WTC11 (cell line): ENCODE results near the gene KIF20B. TPM values are rescaled to one million over a fixed set of nuclear protein-coding genes. Genes with fewer than 3 reads are reported as not detected.

ENCODE experiments used
- ATAC-seq: fragments of 200-7000 bp; cut with Tn5 transposase; 2 replicates; pipeline ENCODE4 v1.10.0; 2021; ENCODE audit warnings: mild to moderate bottlenecking, moderate library complexity
- CTCF ChIA-PET: fragments of 300-600 bp; sonication (Branson Sonifier 250); formaldehyde crosslinking; loops from one replicate; lab custom pipeline; 2021; ENCODE audit warnings: antibody characterized with exemption; lab: Charles Lee
- POLR2A ChIA-PET: fragments of 350-600 bp; sonication (Branson Sonifier 250); formaldehyde crosslinking; loops from one replicate; lab custom pipeline; 2021; ENCODE audit warnings: antibody characterized with exemption; lab: Charles Lee
- DNase-seq: peaks from one replicate; pipeline ENCODE4 v3.0.0; 2021; ENCODE audit warnings: low spot score
- H3K27ac Mint-ChIP-seq: 2 replicates; pipeline ENCODE4 v1.8.0; 2021; ENCODE audit warnings: mixed read lengths
- H3K27me3 Mint-ChIP-seq: 2 replicates; pipeline ENCODE4 v1.8.0; 2021; ENCODE audit warnings: low read depth, mild to moderate bottlenecking, moderate library complexity, mixed read lengths
- H3K36me3 Mint-ChIP-seq: 2 replicates; pipeline ENCODE4 v1.8.0; 2021; ENCODE audit warnings: mixed read lengths
- H3K4me1 Mint-ChIP-seq: 2 replicates; pipeline ENCODE4 v1.8.0; 2022; ENCODE audit warnings: mixed read lengths
- H3K4me3 Mint-ChIP-seq: 2 replicates; pipeline ENCODE4 v1.8.0; 2021; ENCODE audit warnings: mild to moderate bottlenecking, moderate library complexity, mixed read lengths
- H3K9me3 Mint-ChIP-seq: 2 replicates; pipeline ENCODE4 v1.8.0; 2021; ENCODE audit warnings: mixed read lengths
- E2F4 ChIP-seq: sonication (generic); formaldehyde crosslinking; IDR thresholded peaks from 2 replicates; pipeline ENCODE4 v1.8.1; 2022; ENCODE audit warnings: low read depth, mild to moderate bottlenecking, moderate library complexity, missing genetic modification reagents, borderline replicate concordance
- ERG ChIP-seq: fragments of 250-450 bp; sonication (Bioruptor Pico); IDR thresholded peaks from 2 replicates; pipeline ENCODE4 v1.8.0; 2021; ENCODE audit warnings: mild to moderate bottlenecking
- ETV6 ChIP-seq: sonication (generic); formaldehyde crosslinking; IDR thresholded peaks from 2 replicates; pipeline ENCODE4 v1.8.1; 2022; ENCODE audit warnings: mild to moderate bottlenecking, missing genetic modification reagents
- HMGA2 ChIP-seq: fragments of 250-450 bp; sonication (Bioruptor Pico); IDR thresholded peaks from 2 replicates; pipeline ENCODE4 v1.4.0; 2021; ENCODE audit warnings: mild to moderate bottlenecking, moderate library complexity
- KAT7 ChIP-seq: sonication (generic); formaldehyde crosslinking; IDR thresholded peaks from 2 replicates; pipeline ENCODE4 v1.8.1; 2023; ENCODE audit warnings: missing genetic modification reagents, mild to moderate bottlenecking, borderline replicate concordance
- NFATC4 ChIP-seq: fragments of 250-450 bp; sonication (Bioruptor Pico); IDR thresholded peaks from 2 replicates; pipeline ENCODE4 v1.9.0; 2021; ENCODE audit warnings: mild to moderate bottlenecking
- NR3C1 ChIP-seq: sonication (generic); formaldehyde crosslinking; conservative IDR thresholded peaks from 2 replicates; pipeline ENCODE4 v1.8.1; 2023; ENCODE audit warnings: low read depth, mild to moderate bottlenecking, missing genetic modification reagents
- PREB ChIP-seq: sonication (generic); formaldehyde crosslinking; IDR thresholded peaks from 2 replicates; pipeline ENCODE4 v1.8.1; 2022; ENCODE audit warnings: mild to moderate bottlenecking, missing genetic modification reagents, moderate library complexity, borderline replicate concordance
- STAT6 ChIP-seq: sonication (generic); formaldehyde crosslinking; conservative IDR thresholded peaks from 2 replicates; pipeline ENCODE4 v1.8.1; 2023; ENCODE audit warnings: mild to moderate bottlenecking, low read depth, missing genetic modification reagents, moderate library complexity
- ZNF138 ChIP-seq: sonication (generic); formaldehyde crosslinking; conservative IDR thresholded peaks from 2 replicates; pipeline ENCODE4 v1.8.1; 2022; ENCODE audit warnings: mild to moderate bottlenecking, moderate library complexity, missing genetic modification reagents
- ZNF232 ChIP-seq: sonication (generic); formaldehyde crosslinking; IDR thresholded peaks from 2 replicates; pipeline ENCODE4 v1.8.0; 2022; ENCODE audit warnings: mild to moderate bottlenecking, missing genetic modification reagents
- ZNF281 ChIP-seq: sonication (generic); formaldehyde crosslinking; IDR thresholded peaks from 2 replicates; pipeline ENCODE4 v1.8.0; 2023; ENCODE audit warnings: mild to moderate bottlenecking, missing genetic modification reagents
- ZNF317 ChIP-seq: sonication (generic); formaldehyde crosslinking; IDR thresholded peaks from 2 replicates; pipeline ENCODE4 v1.8.1; 2023; ENCODE audit warnings: low read depth, mild to moderate bottlenecking, moderate library complexity, missing genetic modification reagents, borderline replicate concordance
- ZNF671 ChIP-seq: fragments of 250-450 bp; sonication (Bioruptor Pico); IDR thresholded peaks from 2 replicates; pipeline ENCODE4 v1.8.0; 2021; ENCODE audit warnings: mild to moderate bottlenecking
- total RNA-seq: library from RNA; stranded (reverse); gene quantifications from 3 replicates; pipeline ENCODE4 v1.2.3, GENCODE V29; 2021
- TF ChIP-seq, protein P1 (sequence below): fragments of 250-450 bp; sonication (Bioruptor Pico); IDR thresholded peaks from 2 replicates; pipeline ENCODE4 v1.9.0; 2021; ENCODE audit warnings: moderate library complexity, mild to moderate bottlenecking, inconsistent platforms, borderline replicate concordance
- TF ChIP-seq, protein P2 (sequence below): sonication (generic); formaldehyde crosslinking; IDR thresholded peaks from 2 replicates; pipeline ENCODE4 v1.8.1; 2023; ENCODE audit warnings: mild to moderate bottlenecking, moderate library complexity, missing genetic modification reagents
- TF ChIP-seq, protein P3 (sequence below): fragments of 250-450 bp; sonication (Bioruptor Pico); IDR thresholded peaks from 2 replicates; pipeline ENCODE4 v1.9.0; 2021; ENCODE audit warnings: mild to moderate bottlenecking

The KIF20B gene
- total RNA-seq, 1 experiment from 2014 or later, result 70.2 TPM

- TF ChIP-seq E2F4 (no peak), KAT7 (CRISPR knock-in tag) (no peak), PREB (CRISPR knock-in tag) (no peak)
- TF ChIP-seq, protein P1, sequence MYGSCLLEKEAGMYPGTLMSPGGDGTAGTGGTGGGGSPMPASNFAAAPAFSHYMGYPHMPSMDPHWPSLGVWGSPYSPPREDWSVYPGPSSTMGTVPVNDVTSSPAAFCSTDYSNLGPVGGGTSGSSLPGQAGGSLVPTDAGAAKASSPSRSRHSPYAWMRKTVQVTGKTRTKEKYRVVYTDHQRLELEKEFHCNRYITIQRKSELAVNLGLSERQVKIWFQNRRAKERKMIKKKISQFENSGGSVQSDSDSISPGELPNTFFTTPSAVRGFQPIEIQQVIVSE (CRISPR knock-in tag), result no peak
- TF ChIP-seq, protein P2, sequence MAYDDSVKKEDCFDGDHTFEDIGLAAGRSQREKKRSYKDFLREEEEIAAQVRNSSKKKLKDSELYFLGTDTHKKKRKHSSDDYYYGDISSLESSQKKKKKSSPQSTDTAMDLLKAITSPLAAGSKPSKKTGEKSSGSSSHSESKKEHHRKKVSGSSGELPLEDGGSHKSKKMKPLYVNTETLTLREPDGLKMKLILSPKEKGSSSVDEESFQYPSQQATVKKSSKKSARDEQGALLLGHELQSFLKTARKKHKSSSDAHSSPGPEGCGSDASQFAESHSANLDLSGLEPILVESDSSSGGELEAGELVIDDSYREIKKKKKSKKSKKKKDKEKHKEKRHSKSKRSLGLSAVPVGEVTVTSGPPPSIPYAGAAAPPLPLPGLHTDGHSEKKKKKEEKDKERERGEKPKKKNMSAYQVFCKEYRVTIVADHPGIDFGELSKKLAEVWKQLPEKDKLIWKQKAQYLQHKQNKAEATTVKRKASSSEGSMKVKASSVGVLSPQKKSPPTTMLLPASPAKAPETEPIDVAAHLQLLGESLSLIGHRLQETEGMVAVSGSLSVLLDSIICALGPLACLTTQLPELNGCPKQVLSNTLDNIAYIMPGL (CRISPR knock-in tag), result no peak
Observed at GRCh38 chr10:89741126-89741762, 39.9 kb downstream of the KIF20B start (continued).

- H3K36me3 Mint-ChIP-seq, result peaks cover 43% of the 10 kb centered on the region
- ATAC-seq, result no peak
- DNase-seq, result no peak
- no peak overlapping the region for H3K27ac Mint-ChIP-seq
- no peaks in the 10 kb centered on the region for H3K27me3 Mint-ChIP-seq
- no peaks in the 10 kb centered on the region for H3K4me1 Mint-ChIP-seq
- H3K4me3 Mint-ChIP-seq, result no peak overlapping the region
- CTCF ChIA-PET, result no interaction called here
- POLR2A ChIA-PET, result no interaction called here
- no peaks in the 10 kb centered on the region for H3K9me3 Mint-ChIP-seq
- TF ChIP-seq ETV6 (CRISPR knock-in tag) (no peak), ZNF232 (CRISPR knock-in tag) (no peak), ZNF317 (CRISPR knock-in tag) (no peak), ZNF281 (no peak), ZNF671 (CRISPR knock-in tag) (no peak), NFATC4 (CRISPR knock-in tag) (no peak), ERG (CRISPR knock-in tag) (no peak), ZNF138 (no peak), NR3C1 (no peak), STAT6 (CRISPR knock-in tag) (no peak), HMGA2 (CRISPR knock-in tag) (no peak)
- TF ChIP-seq, protein P3, sequence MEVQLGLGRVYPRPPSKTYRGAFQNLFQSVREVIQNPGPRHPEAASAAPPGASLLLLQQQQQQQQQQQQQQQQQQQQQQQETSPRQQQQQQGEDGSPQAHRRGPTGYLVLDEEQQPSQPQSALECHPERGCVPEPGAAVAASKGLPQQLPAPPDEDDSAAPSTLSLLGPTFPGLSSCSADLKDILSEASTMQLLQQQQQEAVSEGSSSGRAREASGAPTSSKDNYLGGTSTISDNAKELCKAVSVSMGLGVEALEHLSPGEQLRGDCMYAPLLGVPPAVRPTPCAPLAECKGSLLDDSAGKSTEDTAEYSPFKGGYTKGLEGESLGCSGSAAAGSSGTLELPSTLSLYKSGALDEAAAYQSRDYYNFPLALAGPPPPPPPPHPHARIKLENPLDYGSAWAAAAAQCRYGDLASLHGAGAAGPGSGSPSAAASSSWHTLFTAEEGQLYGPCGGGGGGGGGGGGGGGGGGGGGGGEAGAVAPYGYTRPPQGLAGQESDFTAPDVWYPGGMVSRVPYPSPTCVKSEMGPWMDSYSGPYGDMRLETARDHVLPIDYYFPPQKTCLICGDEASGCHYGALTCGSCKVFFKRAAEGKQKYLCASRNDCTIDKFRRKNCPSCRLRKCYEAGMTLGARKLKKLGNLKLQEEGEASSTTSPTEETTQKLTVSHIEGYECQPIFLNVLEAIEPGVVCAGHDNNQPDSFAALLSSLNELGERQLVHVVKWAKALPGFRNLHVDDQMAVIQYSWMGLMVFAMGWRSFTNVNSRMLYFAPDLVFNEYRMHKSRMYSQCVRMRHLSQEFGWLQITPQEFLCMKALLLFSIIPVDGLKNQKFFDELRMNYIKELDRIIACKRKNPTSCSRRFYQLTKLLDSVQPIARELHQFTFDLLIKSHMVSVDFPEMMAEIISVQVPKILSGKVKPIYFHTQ (CRISPR knock-in tag), result no peak
Observed at GRCh38 chr10:89744026-89744425, 42.6 kb downstream of the KIF20B start.
